ENCODE results near the gene TKT. TPM values are rescaled to one million over a fixed set of nuclear protein-coding genes. Genes with fewer than 3 reads are reported as not detected.

The TKT gene
- total RNA-seq, 3 donors from 2014 or later (not counting 1 experiment from before 2014, with no cell fraction given) = 82.9 to 126 (median 107) TPM

GRCh38 chr3:53244271-53244670 lies 11.6 kb downstream of the TKT start:
- ATAC-seq = no peak
- Mint-ChIP-seq H3K27ac (peak overlapping the region in 1 of 2 donors; percentile 22), H3K4me1 (peaks cover 5 to 33% of the 10 kb centered on the region in 2 donors), H3K27me3 (ENCODE audit: low read depth in 2 of 2) (no peaks in the 10 kb centered on the region), H3K4me3 (no peak overlapping the region), H3K9me3 (no peaks in the 10 kb centered on the region), H3K36me3 (no peaks in the 10 kb centered on the region)
- H3K4me3 ChIP-seq (ENCODE audit: low read length) = no peak overlapping the region
- H3K36me3 ChIP-seq (ENCODE audit: control insufficient read depth, insufficient read depth, low read length) = peaks cover 28% of the 10 kb centered on the region
- no peak overlapping the region for H3K27ac ChIP-seq (ENCODE audit: low read length)
- no peaks in the 10 kb centered on the region for H3K9me3 ChIP-seq (ENCODE audit: control insufficient read depth, insufficient read depth, low read length)
- H3K27me3 ChIP-seq (ENCODE audit: control insufficient read depth, insufficient read depth, low read length) = no peaks in the 10 kb centered on the region
- DNase-seq = no peak
- intact Hi-C loops (cut with micrococcal nuclease) = no loop called here
- WGBS (ENCODE audit: insufficient coverage) = 94% methylated on average over 8 of the region's 8 CpGs
- TF ChIP-seq CTCF (IDR thresholded peaks at IDR 0.05) = no peak
- peaks cover 5% of the 10 kb centered on the region for H3K4me1 ChIP-seq (ENCODE audit: control insufficient read depth, insufficient read depth, low read length)

- Histone ChIP-seq H3K4me1 (ENCODE audit: control insufficient read depth, insufficient read depth, low read length) (peaks cover 3% of the 10 kb centered on the region), H3K27ac (ENCODE audit: low read length) (no peak overlapping the region), H3K36me3 (ENCODE audit: control insufficient read depth, insufficient read depth, low read length) (peaks cover 31% of the 10 kb centered on the region), H3K4me3 (ENCODE audit: low read length) (no peak overlapping the region), H3K27me3 (ENCODE audit: control insufficient read depth, insufficient read depth, low read length) (no peaks in the 10 kb centered on the region), H3K9me3 (ENCODE audit: control insufficient read depth, insufficient read depth, low read length) (no peaks in the 10 kb centered on the region)
- intact Hi-C loops (cut with micrococcal nuclease) = no loop called here
- Mint-ChIP-seq H3K36me3 (no peaks in the 10 kb centered on the region), H3K27me3 (ENCODE audit: low read depth in 2 of 2) (no peaks in the 10 kb centered on the region), H3K4me1 (peaks cover 5 to 32% of the 10 kb centered on the region in 2 donors), H3K27ac (peak overlapping the region in 1 of 2 donors; percentile 22), H3K9me3 (no peaks in the 10 kb centered on the region), H3K4me3 (peak overlapping the region; percentile 4)
- no peak for TF ChIP-seq CTCF (IDR thresholded peaks at IDR 0.05)
- ATAC-seq (no peak), DNase-seq (no peak)
- WGBS (ENCODE audit: insufficient coverage) = 93% methylated on average over 8 of the region's 8 CpGs
Observed at GRCh38 chr3:53243785-53244184, 12.0 kb downstream of the TKT start.

DNA sequence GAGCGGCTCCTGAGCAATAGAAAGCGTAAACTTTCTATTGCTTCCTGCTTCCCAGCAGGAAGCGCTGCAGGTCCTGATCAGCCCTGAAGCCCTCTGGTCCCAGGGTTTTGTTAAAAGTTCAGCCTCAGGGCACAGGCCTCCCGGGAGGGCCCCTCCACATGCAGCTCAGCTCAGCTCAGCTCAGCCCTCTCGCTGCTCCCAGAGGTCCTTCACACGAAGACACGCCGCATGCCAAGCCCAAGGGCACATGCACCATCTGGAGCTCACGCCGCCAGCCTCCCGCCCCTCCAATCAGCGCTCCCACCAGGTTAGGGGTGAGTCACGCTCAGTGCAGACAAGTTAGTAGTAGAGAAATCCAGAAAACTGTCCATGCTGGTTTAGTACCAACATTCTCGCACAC lies 12.7 kb downstream of the TKT start:
- no peak for TF ChIP-seq CTCF (IDR thresholded peaks at IDR 0.05)
- ATAC-seq = no peak
- H3K27ac ChIP-seq (ENCODE audit: low read length) = no peak overlapping the region
- intact Hi-C loops (cut with micrococcal nuclease) = no loop called here
- no peaks in the 10 kb centered on the region for H3K9me3 Mint-ChIP-seq
- peaks cover 2% of the 10 kb centered on the region for H3K4me1 ChIP-seq (ENCODE audit: control insufficient read depth, insufficient read depth, low read length)
- no peak overlapping the region for H3K27ac Mint-ChIP-seq
- H3K4me1 Mint-ChIP-seq = peaks cover 5 to 27% of the 10 kb centered on the region in 2 donors
- no peak for DNase-seq
- no peaks in the 10 kb centered on the region for H3K27me3 ChIP-seq (ENCODE audit: control insufficient read depth, insufficient read depth, low read length)
- peaks cover 37% of the 10 kb centered on the region for H3K36me3 ChIP-seq (ENCODE audit: control insufficient read depth, insufficient read depth, low read length)
- no peak overlapping the region for H3K4me3 Mint-ChIP-seq
- no peak overlapping the region for H3K4me3 ChIP-seq (ENCODE audit: low read length)
- no peaks in the 10 kb centered on the region for H3K9me3 ChIP-seq (ENCODE audit: control insufficient read depth, insufficient read depth, low read length)
- H3K27me3 Mint-ChIP-seq (ENCODE audit: low read depth in 2 of 2) = no peaks in the 10 kb centered on the region
- 90% methylated on average over 14 of the region's 14 CpGs for WGBS (ENCODE audit: insufficient coverage)
- no peaks in the 10 kb centered on the region for H3K36me3 Mint-ChIP-seq

DNA sequence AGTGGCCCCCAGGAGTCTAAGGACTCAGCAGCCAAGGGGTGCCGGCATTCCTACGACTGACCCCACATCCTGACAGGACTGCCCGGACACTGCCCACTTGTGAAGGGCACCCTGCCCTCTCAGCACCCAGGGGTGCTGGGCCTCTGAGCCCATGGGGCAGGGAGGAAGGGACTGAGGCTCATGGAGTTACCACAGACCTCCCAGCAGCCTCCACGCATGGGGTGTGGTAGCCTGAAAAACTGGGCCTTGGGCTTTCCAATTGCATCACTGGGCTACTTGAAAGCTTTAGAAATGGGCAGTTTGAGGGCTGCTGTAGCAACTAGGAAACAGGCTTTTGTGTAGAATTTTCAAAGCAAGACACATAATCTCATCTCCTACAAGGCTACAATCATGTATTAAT lies 13.2 kb downstream of the TKT start:
- Histone ChIP-seq H3K27ac (ENCODE audit: low read length) (no peak overlapping the region), H3K27me3 (ENCODE audit: control insufficient read depth, insufficient read depth, low read length) (no peaks in the 10 kb centered on the region), H3K9me3 (ENCODE audit: control insufficient read depth, insufficient read depth, low read length) (no peaks in the 10 kb centered on the region), H3K36me3 (ENCODE audit: control insufficient read depth, insufficient read depth, low read length) (peaks cover 37% of the 10 kb centered on the region), H3K4me1 (ENCODE audit: control insufficient read depth, insufficient read depth, low read length) (no peaks in the 10 kb centered on the region), H3K4me3 (ENCODE audit: low read length) (no peak overlapping the region)
- Mint-ChIP-seq H3K4me1 (peaks cover 1 to 22% of the 10 kb centered on the region in 2 donors), H3K9me3 (no peaks in the 10 kb centered on the region), H3K4me3 (no peak overlapping the region), H3K27ac (peak overlapping the region in 1 of 2 donors; percentile 52), H3K27me3 (ENCODE audit: low read depth in 2 of 2) (no peaks in the 10 kb centered on the region), H3K36me3 (no peaks in the 10 kb centered on the region)
- DNase-seq (no peak), ATAC-seq (no peak)
- no peak for TF ChIP-seq CTCF (IDR thresholded peaks at IDR 0.05)
- intact Hi-C loops (cut with micrococcal nuclease) = no loop called here
- 97% methylated on average over 4 of the region's 4 CpGs for WGBS (ENCODE audit: insufficient coverage)
